Measurements from ENCODE around the gene IGFALS. TPM values are rescaled to one million over a fixed set of nuclear protein-coding genes. Genes with fewer than 3 reads are reported as not detected.

IGFALS gene
- total RNA-seq, 4 donors from 2014 or later, result 0.35 TPM; not detected in 3

GRCh38 chr16:1784977-1785845, 8.3 kb downstream of the IGFALS start:
- DNase-seq, result no peak
- H3K36me3 ChIP-seq, result peaks cover 0 to 36% (median 0%) of the 10 kb centered on the region in 3 donors

GRCh38 chr16:1782408-1783264, 10.9 kb downstream of the IGFALS start, which contains the start of the genes NUBP2 and SPSB3:
Gene NUBP2, plus strand, starts transcription at chr16:1782960. Its CDS starts 61 bp downstream, at chr16:1783021.
Gene SPSB3, minus strand, starts transcription at chr16:1782571. Its CDS starts 1,088 bp downstream, at chr16:1781483.
- Histone ChIP-seq H3K4me1 (peaks cover 3 to 41% (median 8%) of the 10 kb centered on the region in 4 donors), H3K36me3 (peaks cover 0 to 37% (median 0%) of the 10 kb centered on the region in 3 donors), H3K9me3 (no peaks in the 10 kb centered on the region), H3K4me3 (peak within 1 kb of the TSS; percentile 96 to 99 (median 98)), H3K27me3 (no peaks in the 10 kb centered on the region), H3K27ac (peak within 1 kb of the TSS; percentile 88 to 93 (median 92))
- TF ChIP-seq CTCF (IDR thresholded peaks at IDR 0.05) (no peak), POLR2A (IDR thresholded peaks at IDR 0.05) (peak in 1 of 2 donors; percentile 63)
- peak; percentile 99 to 100 (median 100) for DNase-seq

More at GRCh38 chr16:1784977-1785845, 8.3 kb downstream of the IGFALS start:
- no peak overlapping the region for H3K27ac ChIP-seq
- H3K9me3 ChIP-seq, result no peaks in the 10 kb centered on the region
- no peaks in the 10 kb centered on the region for H3K27me3 ChIP-seq
- TF ChIP-seq CTCF (IDR thresholded peaks at IDR 0.05), result no peak
- no peak for TF ChIP-seq POLR2A (IDR thresholded peaks at IDR 0.05)
- peaks cover 3 to 32% (median 8%) of the 10 kb centered on the region in 4 donors for H3K4me1 ChIP-seq
- no peak overlapping the region for H3K4me3 ChIP-seq

GRCh38 chr16:1781758-1782407, 11.6 kb downstream of the IGFALS start:
- H3K27ac ChIP-seq, result peak overlapping the region; percentile 87 to 93 (median 90)
- no peaks in the 10 kb centered on the region for H3K27me3 ChIP-seq
- H3K9me3 ChIP-seq, result no peaks in the 10 kb centered on the region
- H3K36me3 ChIP-seq, result peaks cover 0 to 38% (median 0%) of the 10 kb centered on the region in 3 donors
- peaks cover 3 to 41% (median 8%) of the 10 kb centered on the region in 4 donors for H3K4me1 ChIP-seq
- peak overlapping the region; percentile 85 to 99 (median 97) for H3K4me3 ChIP-seq
- no peak for DNase-seq
- no peak for TF ChIP-seq POLR2A (IDR thresholded peaks at IDR 0.05)
- peak in 3 of 6 experiments; percentile 9 to 24 (median 10) for TF ChIP-seq CTCF (IDR thresholded peaks at IDR 0.05)

- DNase-seq, result no peak
These were observed 12.3 kb downstream of the IGFALS start for GRCh38 chr16:1781254-1781653.

More at GRCh38 chr16:1781254-1781653, 12.3 kb downstream of the IGFALS start:
- no peak for TF ChIP-seq CTCF (IDR thresholded peaks at IDR 0.05)
- TF ChIP-seq POLR2A (IDR thresholded peaks at IDR 0.05), result no peak
- Histone ChIP-seq H3K27me3 (no peaks in the 10 kb centered on the region), H3K9me3 (no peaks in the 10 kb centered on the region), H3K4me3 (peak overlapping the region; percentile 85 to 99 (median 97)), H3K27ac (peak overlapping the region in 3 of 4 donors; percentile 87 to 93 (median 92)), H3K36me3 (peaks cover 0 to 38% (median 0%) of the 10 kb centered on the region in 3 donors), H3K4me1 (peaks cover 3 to 41% (median 8%) of the 10 kb centered on the region in 4 donors)

Data from Peyer's patch (tissue), 4 donors.